Measurements from ENCODE around the gene MAML2. TPM values are rescaled to one million over a fixed set of nuclear protein-coding genes. Genes with fewer than 3 reads are reported as not detected.

MAML2 gene
- total and polyA plus RNA-seq, 8 donors = 2.4 to 11.8 (median 4.1) TPM

DNA sequence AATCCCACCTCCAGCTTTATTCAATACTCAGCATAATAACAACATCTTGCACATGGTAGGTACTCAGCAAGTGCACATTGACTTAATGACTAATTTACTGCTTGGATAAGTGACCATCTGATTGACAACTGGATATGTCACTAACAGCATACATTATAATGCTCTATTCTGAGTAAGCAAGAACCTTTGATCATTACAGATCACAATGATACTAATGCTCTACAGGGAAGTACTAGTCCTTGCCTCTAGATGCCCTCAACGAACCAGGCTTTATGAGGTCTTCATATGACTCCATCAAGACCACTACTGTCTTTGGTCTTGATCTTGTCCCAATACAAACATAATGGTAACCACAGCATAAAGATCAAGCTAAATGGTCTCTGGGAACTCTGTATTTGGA, 251.5 kb downstream of the MAML2 start:
- no peak for ATAC-seq
- Histone ChIP-seq H3K4me3 (no peak overlapping the region), H3K36me3 (no peaks in the 10 kb centered on the region), H3K27me3 (no peaks in the 10 kb centered on the region), H3K4me1 (peaks cover under 1 to 8% (median 3%) of the 10 kb centered on the region in 3 donors), H3K27ac (no peak overlapping the region), H3K9me3 (no peaks in the 10 kb centered on the region)
- TF ChIP-seq, protein P1, sequence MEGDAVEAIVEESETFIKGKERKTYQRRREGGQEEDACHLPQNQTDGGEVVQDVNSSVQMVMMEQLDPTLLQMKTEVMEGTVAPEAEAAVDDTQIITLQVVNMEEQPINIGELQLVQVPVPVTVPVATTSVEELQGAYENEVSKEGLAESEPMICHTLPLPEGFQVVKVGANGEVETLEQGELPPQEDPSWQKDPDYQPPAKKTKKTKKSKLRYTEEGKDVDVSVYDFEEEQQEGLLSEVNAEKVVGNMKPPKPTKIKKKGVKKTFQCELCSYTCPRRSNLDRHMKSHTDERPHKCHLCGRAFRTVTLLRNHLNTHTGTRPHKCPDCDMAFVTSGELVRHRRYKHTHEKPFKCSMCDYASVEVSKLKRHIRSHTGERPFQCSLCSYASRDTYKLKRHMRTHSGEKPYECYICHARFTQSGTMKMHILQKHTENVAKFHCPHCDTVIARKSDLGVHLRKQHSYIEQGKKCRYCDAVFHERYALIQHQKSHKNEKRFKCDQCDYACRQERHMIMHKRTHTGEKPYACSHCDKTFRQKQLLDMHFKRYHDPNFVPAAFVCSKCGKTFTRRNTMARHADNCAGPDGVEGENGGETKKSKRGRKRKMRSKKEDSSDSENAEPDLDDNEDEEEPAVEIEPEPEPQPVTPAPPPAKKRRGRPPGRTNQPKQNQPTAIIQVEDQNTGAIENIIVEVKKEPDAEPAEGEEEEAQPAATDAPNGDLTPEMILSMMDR (IDR thresholded peaks at IDR 0.05) = no peak
- WGBS, 2 donors = 64 to 70% methylated on average over 1 of the region's 1 CpG
- intact Hi-C loops (cut with DNase I) = no loop called here
- FAIRE-seq = no peak
- no peak for DNase-seq

DNA sequence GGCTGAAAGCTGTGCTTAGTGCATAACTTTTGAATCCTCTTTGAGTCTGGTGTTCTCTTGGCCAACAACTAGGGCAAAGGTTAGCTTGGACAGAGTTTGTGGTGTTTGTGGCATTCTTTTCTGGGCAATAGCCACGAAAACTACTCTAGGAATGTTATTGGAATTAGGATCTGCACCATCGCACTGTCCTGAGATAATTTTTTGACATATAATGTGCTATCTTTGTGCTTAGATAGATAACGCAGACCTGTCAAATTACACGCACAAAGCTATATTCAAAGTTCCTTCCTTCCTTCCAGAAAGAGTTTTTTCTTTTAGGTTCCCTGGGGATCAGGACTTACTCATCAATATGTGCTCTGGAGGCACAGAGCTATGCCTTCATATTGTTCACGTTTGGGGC, 252.3 kb downstream of the MAML2 start:
- WGBS, 2 donors = 31 to 49% methylated on average over 5 of the region's 5 CpGs
- Histone ChIP-seq H3K4me1 (peaks cover 0 to 8% (median 0%) of the 10 kb centered on the region in 3 donors), H3K9me3 (no peaks in the 10 kb centered on the region), H3K4me3 (no peak overlapping the region), H3K27ac (no peak overlapping the region), H3K27me3 (no peaks in the 10 kb centered on the region), H3K36me3 (no peaks in the 10 kb centered on the region)
- ATAC-seq (peak in 2 of 4 donors; percentile 28 to 36), DNase-seq (no peak), FAIRE-seq (no peak)
- TF ChIP-seq, protein P1 (IDR thresholded peaks at IDR 0.05) = no peak
- intact Hi-C loops (cut with DNase I) = no loop called here

DNA sequence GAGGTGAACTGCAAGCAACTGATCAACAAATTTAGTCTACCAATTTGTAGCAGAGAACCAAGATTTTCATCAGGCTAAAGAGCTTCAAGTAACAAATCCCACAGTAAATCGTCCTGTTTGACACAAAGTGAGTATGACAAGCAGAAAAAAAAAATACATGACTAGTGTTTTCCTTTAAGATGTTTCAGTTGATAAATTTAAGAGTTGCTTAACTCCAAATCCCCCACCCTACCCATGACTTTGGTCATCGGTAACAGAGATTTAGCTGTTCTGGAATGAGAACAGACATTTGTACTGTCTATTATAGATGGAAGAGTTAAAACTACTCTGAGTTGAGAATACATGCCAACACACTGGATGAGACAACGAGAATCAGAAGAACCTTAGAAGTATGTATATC, 254.1 kb downstream of the MAML2 start:
- DNase-seq (no peak), ATAC-seq (no peak), FAIRE-seq (no peak)
- 56 to 67% methylated on average over 3 of the region's 3 CpGs for WGBS, 2 donors
- intact Hi-C loops (cut with DNase I) = no loop called here
- no peak overlapping the region for H3K27ac ChIP-seq
- H3K27me3 ChIP-seq = no peaks in the 10 kb centered on the region
- H3K36me3 ChIP-seq = no peaks in the 10 kb centered on the region
- TF ChIP-seq, protein P1 (IDR thresholded peaks at IDR 0.05) = no peak
- no peaks in the 10 kb centered on the region for H3K9me3 ChIP-seq
- no peak overlapping the region for H3K4me3 ChIP-seq
- H3K4me1 ChIP-seq = no peaks in the 10 kb centered on the region

DNA sequence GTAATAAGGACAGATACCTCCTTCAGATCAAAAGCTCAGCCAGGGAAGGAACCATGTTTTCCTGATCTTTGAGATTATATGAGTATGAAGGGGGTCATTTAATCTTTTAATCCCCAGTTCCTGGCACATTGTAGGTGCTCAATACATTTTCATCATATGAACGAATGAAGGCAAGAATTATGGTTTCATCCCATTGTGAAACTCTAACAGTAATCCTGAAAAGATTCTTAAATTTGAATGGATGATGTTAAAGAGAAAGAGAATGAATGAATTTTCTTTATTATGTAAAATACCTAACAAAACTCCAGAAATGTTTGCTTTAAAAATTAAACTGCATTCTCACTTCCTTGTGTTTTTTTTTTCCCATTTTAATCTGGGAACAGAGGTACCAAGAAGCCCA, 256.9 kb downstream of the MAML2 start:
- WGBS, 2 donors = 65 to 74% methylated on average over 1 of the region's 1 CpG
- Histone ChIP-seq H3K4me1 (no peaks in the 10 kb centered on the region), H3K9me3 (no peaks in the 10 kb centered on the region), H3K27ac (no peak overlapping the region), H3K4me3 (no peak overlapping the region), H3K36me3 (no peaks in the 10 kb centered on the region), H3K27me3 (no peaks in the 10 kb centered on the region)
- intact Hi-C loops (cut with DNase I) = no loop called here
- TF ChIP-seq, protein P1 (IDR thresholded peaks at IDR 0.05) = no peak
- no peak for FAIRE-seq
- DNase-seq = no peak
- no peak for ATAC-seq

DNA sequence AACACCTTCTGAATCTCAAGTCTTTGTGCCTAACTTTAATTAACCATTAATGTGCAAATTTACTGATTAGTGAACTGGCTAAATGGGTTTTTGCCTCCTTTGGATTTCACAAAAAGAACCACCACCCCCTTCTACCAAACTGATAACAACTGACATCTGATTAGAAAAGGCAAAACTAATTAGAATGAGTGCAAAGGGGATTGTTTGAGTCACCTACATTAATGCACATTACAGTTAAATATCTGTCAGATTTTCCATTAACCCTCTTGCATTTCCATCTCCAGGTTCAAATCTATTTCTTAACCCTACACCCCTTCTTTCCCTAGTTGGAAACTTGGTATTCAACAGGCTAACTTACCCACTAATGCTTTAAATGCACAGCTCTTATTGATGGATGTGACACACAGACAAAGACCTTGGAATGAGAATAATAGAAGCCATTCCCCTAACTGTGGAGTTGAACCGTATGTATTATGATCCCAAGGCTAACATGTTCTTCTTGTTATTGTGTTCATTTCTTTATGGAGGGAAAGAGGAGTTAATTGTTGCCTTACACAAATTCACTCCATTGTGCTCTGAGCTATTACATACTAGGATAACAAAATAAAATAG, 257.6 kb downstream of the MAML2 start:
- Histone ChIP-seq H3K36me3 (no peaks in the 10 kb centered on the region), H3K4me1 (no peaks in the 10 kb centered on the region), H3K27me3 (no peaks in the 10 kb centered on the region), H3K4me3 (no peak overlapping the region), H3K9me3 (no peaks in the 10 kb centered on the region), H3K27ac (no peak overlapping the region)
- no peak for FAIRE-seq
- WGBS, 2 donors = 54 to 56% methylated on average over 1 of the region's 1 CpG
- TF ChIP-seq, protein P1 (IDR thresholded peaks at IDR 0.05) = no peak
- no peak for DNase-seq
- intact Hi-C loops (cut with DNase I) = no loop called here
- no peak for ATAC-seq

Data from pancreas (tissue), 10 donors.